Lower lobe of right lung (tissue), 2 donors: Measurements from ENCODE around the gene CPA2. TPM values are rescaled to one million over a fixed set of nuclear protein-coding genes. Genes with fewer than 3 reads are reported as not detected.
A peak's percentile ranks its signal among the peaks of the same experiment; 100 is the strongest.
"Not testable (repeated sequence)": the region's sequence is repeated elsewhere in the genome, so short reads cannot be mapped to it uniquely, and the experiment has no call there.

Source experiments
- ATAC-seq, 2 donors: fragments of 200-7000 bp; cut with Tn5 transposase; one replicate each; pipeline ENCODE4 v1.9.1; 2020 to 2022; ENCODE audit warnings: mild to moderate bottlenecking in 2 of 2, moderate library complexity in 2 of 2
- DNase-seq: peaks from one replicate; pipeline ENCODE4 v3.0.0-alpha.2; 2020
- H3K27ac ChIP-seq: fragments of 200-600 bp; one replicate; pipeline ENCODE4 v1.8.0; 2022
- H3K27me3 ChIP-seq: fragments of 200-600 bp; one replicate; pipeline ENCODE4 v1.8.0; 2022; ENCODE audit warnings: low read depth
- H3K36me3 ChIP-seq: fragments of 200-600 bp; one replicate; pipeline ENCODE4 v1.8.0; 2022; ENCODE audit warnings: mild to moderate bottlenecking
- H3K4me1 ChIP-seq: fragments of 200-600 bp; one replicate; pipeline ENCODE4 v1.8.0; 2022
- H3K4me3 ChIP-seq: fragments of 200-600 bp; one replicate; pipeline ENCODE4 v1.8.0; 2022; ENCODE audit warnings: mild to moderate bottlenecking
- H3K9me3 ChIP-seq: fragments of 200-600 bp; one replicate; pipeline ENCODE4 v1.8.0; 2022
- intact Hi-C: fragments of 100-400 bp; cut with DNase I; formaldehyde crosslinking; loops from one replicate; pipeline ENCODE4 v1.11.0; 2022
- total RNA-seq: library from RNA; stranded (reverse); fragmentation: NEBNext Ultra II Directional; extraction: Animal tissue kit (Norgen Biotek cat#: 25700); gene quantifications from one replicate; pipeline ENCODE4 v1.2.1, GENCODE V29; 2021
- TF ChIP-seq, protein P1 (sequence below): fragments of 200-600 bp; IDR thresholded peaks from one replicate; pipeline ENCODE4 v1.8.0; 2022; ENCODE audit warnings: antibody characterized with exemption, mild to moderate bottlenecking
- donor health status: DM: no; HTN: yes; CAD: no; lungs with severe emphysema.

The CPA2 gene
- total RNA-seq, 1 donor from 2014 or later: not detected

GRCh38 chr7:130231792-130232191 is 34.9 kb upstream of the CPA2 start:
- no peak for DNase-seq
- intact Hi-C loops: no loop called here

GRCh38 chr7:130232209-130232608 is 34.5 kb upstream of the CPA2 start:
- Histone ChIP-seq H3K4me3 (no peak overlapping the region), H3K9me3 (no peaks in the 10 kb centered on the region), H3K36me3 (no peaks in the 10 kb centered on the region), H3K27ac (no peak overlapping the region), H3K4me1 (no peaks in the 10 kb centered on the region), H3K27me3 (no peaks in the 10 kb centered on the region)
- intact Hi-C loops: no loop called here
- no peak for DNase-seq
- ATAC-seq: no peak
- TF ChIP-seq, protein P1, sequence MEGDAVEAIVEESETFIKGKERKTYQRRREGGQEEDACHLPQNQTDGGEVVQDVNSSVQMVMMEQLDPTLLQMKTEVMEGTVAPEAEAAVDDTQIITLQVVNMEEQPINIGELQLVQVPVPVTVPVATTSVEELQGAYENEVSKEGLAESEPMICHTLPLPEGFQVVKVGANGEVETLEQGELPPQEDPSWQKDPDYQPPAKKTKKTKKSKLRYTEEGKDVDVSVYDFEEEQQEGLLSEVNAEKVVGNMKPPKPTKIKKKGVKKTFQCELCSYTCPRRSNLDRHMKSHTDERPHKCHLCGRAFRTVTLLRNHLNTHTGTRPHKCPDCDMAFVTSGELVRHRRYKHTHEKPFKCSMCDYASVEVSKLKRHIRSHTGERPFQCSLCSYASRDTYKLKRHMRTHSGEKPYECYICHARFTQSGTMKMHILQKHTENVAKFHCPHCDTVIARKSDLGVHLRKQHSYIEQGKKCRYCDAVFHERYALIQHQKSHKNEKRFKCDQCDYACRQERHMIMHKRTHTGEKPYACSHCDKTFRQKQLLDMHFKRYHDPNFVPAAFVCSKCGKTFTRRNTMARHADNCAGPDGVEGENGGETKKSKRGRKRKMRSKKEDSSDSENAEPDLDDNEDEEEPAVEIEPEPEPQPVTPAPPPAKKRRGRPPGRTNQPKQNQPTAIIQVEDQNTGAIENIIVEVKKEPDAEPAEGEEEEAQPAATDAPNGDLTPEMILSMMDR: no peak

More at GRCh38 chr7:130231792-130232191, 34.9 kb upstream of the CPA2 start:
- Histone ChIP-seq H3K9me3 (no peaks in the 10 kb centered on the region), H3K36me3 (no peaks in the 10 kb centered on the region), H3K4me1 (no peaks in the 10 kb centered on the region), H3K4me3 (no peak overlapping the region), H3K27ac (no peak overlapping the region), H3K27me3 (no peaks in the 10 kb centered on the region)
- TF ChIP-seq, protein P1: no peak
- no peak for ATAC-seq

GRCh38 chr7:130234078-130234477 is 32.6 kb upstream of the CPA2 start:
- no peaks in the 10 kb centered on the region for H3K4me1 ChIP-seq
- H3K27me3 ChIP-seq: no peaks in the 10 kb centered on the region
- H3K36me3 ChIP-seq: no peaks in the 10 kb centered on the region
- H3K9me3 ChIP-seq: no peaks in the 10 kb centered on the region
- DNase-seq (no peak), ATAC-seq (no peak)
- intact Hi-C loops: no loop called here
- H3K4me3 ChIP-seq: no peak overlapping the region
- no peak overlapping the region for H3K27ac ChIP-seq
- TF ChIP-seq, protein P1: no peak

GRCh38 chr7:130236361-130236760 is 30.3 kb upstream of the CPA2 start:
- H3K36me3 ChIP-seq, intact Hi-C loops, DNase-seq, H3K4me1 ChIP-seq, H3K27ac ChIP-seq, H3K27me3 ChIP-seq, H3K4me3 ChIP-seq, ATAC-seq, H3K9me3 ChIP-seq: not testable (repeated sequence)

- intact Hi-C loops: no loop called here
- DNase-seq (no peak), ATAC-seq (no peak)
- Histone ChIP-seq H3K27me3 (no peaks in the 10 kb centered on the region), H3K36me3 (no peaks in the 10 kb centered on the region), H3K27ac (no peak overlapping the region), H3K4me1 (no peaks in the 10 kb centered on the region), H3K9me3 (no peaks in the 10 kb centered on the region), H3K4me3 (no peak overlapping the region)
- TF ChIP-seq, protein P1: no peak
Measured at GRCh38 chr7:130240240-130240639, 26.4 kb upstream of the CPA2 start.

- TF ChIP-seq, protein P1: peak; percentile 80
- Histone ChIP-seq H3K27me3 (no peaks in the 10 kb centered on the region), H3K4me1 (no peaks in the 10 kb centered on the region), H3K36me3 (no peaks in the 10 kb centered on the region), H3K4me3 (no peak overlapping the region), H3K9me3 (no peaks in the 10 kb centered on the region), H3K27ac (no peak overlapping the region)
- DNase-seq: peak; percentile 61
- intact Hi-C loops: no loop called here
- peak; percentile 76 to 77 for ATAC-seq
Measured at GRCh38 chr7:130242198-130243014, 24.3 kb upstream of the CPA2 start.

GRCh38 chr7:130243486-130243885 is 23.2 kb upstream of the CPA2 start:
- DNase-seq, intact Hi-C loops: not testable (repeated sequence)

GRCh38 chr7:130246491-130246890 is 20.2 kb upstream of the CPA2 start:
- intact Hi-C loops, DNase-seq, H3K4me1 ChIP-seq: not testable (repeated sequence)

More at GRCh38 chr7:130243486-130243885, 23.2 kb upstream of the CPA2 start:
- H3K4me1 ChIP-seq, H3K27me3 ChIP-seq, H3K4me3 ChIP-seq, H3K36me3 ChIP-seq, H3K9me3 ChIP-seq, ATAC-seq, H3K27ac ChIP-seq: not testable (repeated sequence)

DNA sequence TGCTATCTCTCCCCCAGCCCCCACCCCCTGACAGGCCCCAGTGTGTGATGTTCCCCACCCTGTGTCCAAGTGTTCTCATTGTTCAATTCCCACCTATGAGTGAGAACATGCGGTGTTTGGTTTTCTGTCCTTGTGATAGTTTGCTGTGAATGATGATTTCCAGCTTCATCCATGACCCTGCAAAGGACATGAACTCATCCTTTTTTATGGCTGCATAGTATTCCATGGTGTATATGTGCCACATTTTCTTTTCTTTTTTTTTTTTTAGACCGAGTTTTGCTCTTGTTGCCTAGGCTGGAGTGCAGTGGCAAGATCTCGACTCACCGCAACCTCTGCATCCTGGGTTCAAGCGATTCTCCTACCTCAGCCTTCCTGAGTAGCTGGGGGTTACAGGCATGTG is 17.8 kb upstream of the CPA2 start:
- DNase-seq, H3K4me1 ChIP-seq, H3K36me3 ChIP-seq, ATAC-seq, H3K27ac ChIP-seq, H3K4me3 ChIP-seq, intact Hi-C loops, H3K9me3 ChIP-seq, H3K27me3 ChIP-seq: not testable (repeated sequence)

More at GRCh38 chr7:130246491-130246890, 20.2 kb upstream of the CPA2 start:
- H3K9me3 ChIP-seq, H3K36me3 ChIP-seq, H3K4me3 ChIP-seq, H3K27me3 ChIP-seq, ATAC-seq, H3K27ac ChIP-seq: not testable (repeated sequence)
